Measurements from ENCODE around the gene DAP3.
"Not testable (repeated sequence)": the region's sequence is repeated elsewhere in the genome, so short reads cannot be mapped to it uniquely, and the experiment has no call there.

DAP3 gene

GRCh38 chr1:155763989-155764388, 75.1 kb downstream of the DAP3 start:
- not testable (repeated sequence) for DNase-seq (ENCODE audit: extremely low spot score, insufficient read length, low read depth); FAIRE-seq

- DNase-seq (ENCODE audit: extremely low spot score, insufficient read length, low read depth); FAIRE-seq: not testable (repeated sequence)
Measured at GRCh38 chr1:155767399-155767989, 78.6 kb downstream of the DAP3 start.

- FAIRE-seq, result no peak
- DNase-seq (ENCODE audit: extremely low spot score, insufficient read length, low read depth), result no peak
Measured at GRCh38 chr1:155769257-155769656, 80.4 kb downstream of the DAP3 start.

- FAIRE-seq, result no peak
- no peak for DNase-seq (ENCODE audit: extremely low spot score, insufficient read length, low read depth)
Measured at GRCh38 chr1:155773221-155773620, 84.3 kb downstream of the DAP3 start.

- FAIRE-seq (no peak), DNase-seq (ENCODE audit: extremely low spot score, insufficient read length, low read depth) (no peak)
Measured at GRCh38 chr1:155776414-155776813, 87.5 kb downstream of the DAP3 start.

GRCh38 chr1:155777582-155777981, 88.7 kb downstream of the DAP3 start:
- FAIRE-seq (no peak), DNase-seq (ENCODE audit: extremely low spot score, insufficient read length, low read depth) (no peak)

Measured in GM18507 (cell line).